Endothelial cell of umbilical vein (primary cell): ENCODE results near the gene GRM7. TPM values are rescaled to one million over a fixed set of nuclear protein-coding genes. Genes with fewer than 3 reads are reported as not detected.

Experiments used
- BruUV-seq: library from RNA; stranded (reverse); fragments of 400-500 nt; replicated peaks from 2 replicates; lab custom pipeline; 2021; lab: Mats Ljungman, UMichigan
- CTCF ChIA-PET: fragments of 300-600, 350-600 bp; sonication (Branson Sonifier 250); formaldehyde crosslinking; loops from one replicate; lab custom pipeline; 2021; ENCODE audit warnings: antibody characterized with exemption, inconsistent platforms; lab: Charles Lee
- POLR2A ChIA-PET: fragments of 300-600, 350-600 bp; sonication (Branson Sonifier 250); formaldehyde crosslinking; loops from one replicate; lab custom pipeline; 2021; ENCODE audit warnings: antibody characterized with exemption, inconsistent platforms; lab: Charles Lee
- DNase-seq: peaks from one replicate; pipeline ENCODE4 v3.0.0-alpha.2; 2011; ENCODE audit warnings: low read depth, low spot score
- FAIRE-seq: peaks from 2 replicates; lab custom pipeline; 2011; peaks lifted over from hg19 to GRCh38; lab: Jason Lieb, UNC
- H2AFZ ChIP-seq: 2 replicates; pipeline ENCODE4 v1.6.0; 2012; ENCODE audit warnings: low read depth, low read length, control low read depth, inconsistent platforms
- H3K27ac ChIP-seq: 2 replicates; pipeline ENCODE4 v1.5.1; 2011; ENCODE audit warnings: low read depth, mild to moderate bottlenecking, control low read depth, low read length, moderate library complexity; ENCODE audit not compliant: insufficient read depth
- H3K27me3 ChIP-seq, 2 experiments: 2 replicates each; pipeline versions ENCODE4 v1.6.0 to v1.6.1; 2011; ENCODE audit warnings: low read length in 2 of 2, mixed read lengths in 1 of 2; ENCODE audit not compliant: control insufficient read depth in 2 of 2, insufficient read depth in 2 of 2
- H3K36me3 ChIP-seq, 2 experiments: 2 replicates in 1 of 2; 3 replicates in 1 of 2; pipeline ENCODE4 v1.5.1; 2011; ENCODE audit warnings: low read length in 2 of 2, mild to moderate bottlenecking in 1 of 2, moderate library complexity in 1 of 2; ENCODE audit not compliant: control insufficient read depth in 2 of 2, insufficient read depth in 2 of 2; ENCODE audit errors: extremely low read depth in 1 of 2
- H3K4me1 ChIP-seq: 3 replicates; pipeline ENCODE4 v1.5.1; 2011; ENCODE audit warnings: mild to moderate bottlenecking, low read length; ENCODE audit not compliant: control insufficient read depth, insufficient read depth; ENCODE audit errors: extremely low read depth
- H3K4me2 ChIP-seq: 2 replicates; pipeline ENCODE4 v1.6.1; 2011; ENCODE audit warnings: low read length, control low read depth, mixed read lengths; ENCODE audit not compliant: insufficient read depth
- H3K4me3 ChIP-seq, 3 experiments: fragments of 200-600 bp in 1 of 3; sonication (generic), shearing (Covaris generic) in 1 of 3; replicated peaks in 1 of 3; 2 replicates each; pipeline ENCODE4 v1.5.1; 2011 to 2016; ENCODE audit warnings: control low read depth in 3 of 3, low read length in 3 of 3, mild to moderate bottlenecking in 2 of 3, inconsistent platforms in 1 of 3, low read depth in 1 of 3, moderate library complexity in 1 of 3; ENCODE audit not compliant: insufficient read depth in 1 of 3
- H3K79me2 ChIP-seq: 2 replicates; pipeline ENCODE4 v1.6.0; 2012; ENCODE audit warnings: low read length, inconsistent platforms; ENCODE audit not compliant: control insufficient read depth, insufficient read depth
- H3K9ac ChIP-seq: replicated peaks from 2 replicates; pipeline ENCODE3; 2011; ENCODE audit warnings: low read length, control low read depth; ENCODE audit not compliant: insufficient read depth; ENCODE audit errors: extremely low read depth
- H3K9me1 ChIP-seq: replicated peaks from 3 replicates; pipeline ENCODE4 v1.6.0; 2011; ENCODE audit warnings: mild to moderate bottlenecking, low read length; ENCODE audit not compliant: control insufficient read depth, insufficient read depth; ENCODE audit errors: extremely low read depth
- H3K9me3 ChIP-seq: replicated peaks from 2 replicates; pipeline ENCODE4 v1.5.1; 2012; ENCODE audit warnings: low read length, inconsistent platforms; ENCODE audit not compliant: control insufficient read depth, insufficient read depth
- H4K20me1 ChIP-seq: replicated peaks from 2 replicates; pipeline ENCODE3; 2011; ENCODE audit warnings: mild to moderate bottlenecking, low read length; ENCODE audit not compliant: control insufficient read depth, insufficient read depth; ENCODE audit errors: extremely low read depth
- CTCF ChIP-seq, 2 donors: IDR thresholded peaks; 1 replicate in 1 of 2; 2 replicates in 1 of 2; pipeline ENCODE4 v1.5.1; 2011; ENCODE audit warnings: low read length in 2 of 2, mild to moderate bottlenecking in 2 of 2, moderate library complexity in 2 of 2, control low read depth in 1 of 2, inconsistent platforms in 1 of 2, low read depth in 1 of 2; ENCODE audit not compliant: insufficient read depth in 1 of 2; ENCODE audit errors: extremely low read depth in 1 of 2
- EZH2 ChIP-seq: IDR thresholded peaks from 2 replicates; pipeline ENCODE4 v1.6.1; 2012; ENCODE audit warnings: borderline replicate concordance, low read depth, mild to moderate bottlenecking, moderate library complexity, low read length, inconsistent platforms; ENCODE audit not compliant: severe bottlenecking
- FOS ChIP-seq: IDR thresholded peaks from 2 replicates; pipeline ENCODE4 v1.6.1; 2011; ENCODE audit warnings: mild to moderate bottlenecking, low read length, moderate library complexity, borderline replicate concordance; ENCODE audit not compliant: insufficient read depth
- GATA2 ChIP-seq: IDR thresholded peaks from 2 replicates; pipeline ENCODE4 v1.7.0; 2011; ENCODE audit warnings: low read depth, mild to moderate bottlenecking, moderate library complexity, mixed read lengths, low read length; ENCODE audit not compliant: insufficient read length, insufficient read depth
- JUN ChIP-seq: IDR thresholded peaks from 2 replicates; pipeline ENCODE4 v1.6.1; 2011; ENCODE audit warnings: borderline replicate concordance, low read depth; ENCODE audit not compliant: insufficient read length, insufficient read depth
- MAX ChIP-seq: IDR thresholded peaks from 2 replicates; pipeline ENCODE4 v1.6.1; 2011; ENCODE audit not compliant: insufficient read depth, insufficient read length
- MYC ChIP-seq: IDR thresholded peaks from one replicate; pipeline ENCODE4 v1.6.1; 2011; ENCODE audit warnings: mild to moderate bottlenecking, low read depth, low read length
- POLR2A ChIP-seq: IDR thresholded peaks from 2 replicates; pipeline ENCODE4 v1.6.1; 2012; ENCODE audit warnings: low read depth, mild to moderate bottlenecking, control low read depth, low read length
- POLR2AphosphoS5 ChIP-seq: IDR thresholded peaks from 2 replicates; pipeline ENCODE4 v1.6.1; 2012; ENCODE audit warnings: low read depth, mild to moderate bottlenecking, control low read depth, low read length, moderate library complexity; ENCODE audit not compliant: insufficient read depth
- dilution Hi-C: fragments of 300-500 bp; cut with MboI; formaldehyde crosslinking; loops from one replicate; pipeline ENCODE4 v1.15.0; 2019; ENCODE audit warnings: low sequenced_read_pairs; ENCODE audit not compliant: extremely low pct_ligation_motif_present
- intact Hi-C: fragments of 100-400 bp; cut with micrococcal nuclease; formaldehyde crosslinking; loops from one replicate; pipeline ENCODE4 v1.10.0; 2022
- polyA plus RNA-seq, 4 experiments: library from polyadenylated mRNA; depleted of rRNA in 3 of 4; stranded (reverse) in 3 of 4; unstranded in 1 of 4; fragments of >200 nt; gene quantifications; 2 replicates each; pipeline versions ENCODE4 v1.2.1 to v1.2.3, GENCODE V29; 2011 to 2012; ENCODE audit warnings: missing spikeins in 1 of 4
- total RNA-seq: library from RNA; stranded (reverse); gene quantifications from 2 replicates; pipeline ENCODE4 v1.2.3, GENCODE V29; 2021

Gene GRM7
- total and polyA plus RNA-seq, 2 donors (not counting 3 experiments of a cell fraction or from before 2014, with no cell fraction given): 0.12 TPM; not detected in 1

- peak overlapping the region; percentile 93 for H2AFZ ChIP-seq
- peak overlapping the region; percentile 59 for H3K4me2 ChIP-seq
- POLR2A ChIA-PET: interaction anchor here (0.5 to 0.6 kb wide), 2 partner anchors 36 to 53 kb away, joined by 3 to 4 read pairs; no protein-coding TSS in a partner anchor
- no peaks in the 10 kb centered on the region for H3K27me3 ChIP-seq
- intact Hi-C loops: loop anchor here (1.0 to 5.0 kb wide), 7 partner anchors 65 to 495 kb away; no protein-coding TSS in a partner anchor
- peak; percentile 98 for DNase-seq
- dilution Hi-C loops: no loop called here
- H3K79me2 ChIP-seq: no peaks in the 10 kb centered on the region
- peak overlapping the region; percentile 26 for H3K9ac ChIP-seq
- no peaks in the 10 kb centered on the region for H3K9me1 ChIP-seq
- CTCF ChIA-PET: interaction anchor here (0.7 to 1.5 kb wide), 6 partner anchors 8 to 729 kb away, joined by 3 to 5 read pairs (median 4); no protein-coding TSS in a partner anchor
- H3K27ac ChIP-seq: peak overlapping the region; percentile 57
- no peak for TF ChIP-seq MAX
- TF ChIP-seq FOS: peak; percentile 60
- peak; percentile 5 for TF ChIP-seq JUN
- peak; percentile 91 for FAIRE-seq
- H3K4me1 ChIP-seq: peaks cover 18% of the 10 kb centered on the region
- H3K9me3 ChIP-seq: no peaks in the 10 kb centered on the region
- no peaks in the 10 kb centered on the region for H3K36me3 ChIP-seq
- no TSS peak for BruUV-seq
- H3K4me3 ChIP-seq: no peak overlapping the region
- no peaks in the 10 kb centered on the region for H4K20me1 ChIP-seq
These were observed 521.5 kb downstream of the GRM7 start for GRCh38 chr3:7382293-7383010.

DNA sequence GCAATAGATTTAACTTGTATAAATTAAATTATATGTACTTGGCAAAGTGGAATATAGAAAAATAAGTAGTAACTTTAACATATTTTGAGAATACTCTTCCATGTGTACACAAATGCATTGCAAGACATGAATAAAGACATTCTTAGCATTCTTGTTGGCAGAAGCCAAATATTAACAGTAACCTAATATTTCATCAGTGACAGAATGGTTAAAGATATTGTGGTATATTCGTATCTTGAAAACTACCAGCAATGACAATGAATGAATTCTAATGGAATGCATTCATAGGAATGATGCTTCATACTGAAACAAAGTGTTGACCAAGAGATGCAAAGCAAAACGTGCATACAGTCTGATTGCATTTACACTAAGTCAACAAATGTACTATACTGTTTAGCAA is 524.7 kb downstream of the GRM7 start:
- intact Hi-C loops: no loop called here
- H2AFZ ChIP-seq: no peak overlapping the region
- no peaks in the 10 kb centered on the region for H3K36me3 ChIP-seq
- peaks cover 18% of the 10 kb centered on the region for H3K4me1 ChIP-seq
- no peaks in the 10 kb centered on the region for H3K9me3 ChIP-seq
- DNase-seq (no peak), FAIRE-seq (no peak)
- no peaks in the 10 kb centered on the region for H4K20me1 ChIP-seq
- no peak overlapping the region for H3K4me2 ChIP-seq
- no TSS peak for BruUV-seq
- POLR2A ChIA-PET: no interaction called here
- no peak overlapping the region for H3K9ac ChIP-seq
- H3K9me1 ChIP-seq: no peaks in the 10 kb centered on the region
- H3K4me3 ChIP-seq: no peak overlapping the region
- TF ChIP-seq EZH2: no peak
- TF ChIP-seq JUN: no peak
- TF ChIP-seq POLR2AphosphoS5: no peak
- no peak for TF ChIP-seq FOS
- no peak for TF ChIP-seq GATA2
- TF ChIP-seq POLR2A: no peak
- no peak for TF ChIP-seq MYC
- TF ChIP-seq CTCF (IDR thresholded peaks at IDR 0.05; ENCODE audit: extremely low read depth in 1 of 2, insufficient read depth in 1 of 2, low read depth in 1 of 2, low read length in 2 of 2): no peak
- TF ChIP-seq MAX: no peak
- dilution Hi-C loops: no loop called here
- H3K79me2 ChIP-seq: no peaks in the 10 kb centered on the region
- no peak overlapping the region for H3K27ac ChIP-seq
- CTCF ChIA-PET: interaction anchor here (1.3 kb wide), 1 partner anchor 40 kb away, joined by 3 read pairs; no protein-coding TSS in a partner anchor
- H3K27me3 ChIP-seq: no peaks in the 10 kb centered on the region
